Osteocyte (in vitro differentiated cells): ENCODE data around the gene WARS2. TPM values are rescaled to one million over a fixed set of nuclear protein-coding genes. Genes with fewer than 3 reads are reported as not detected.

Experiments
- DNase-seq: peaks from one replicate; pipeline ENCODE4 v3.0.0; 2021; ENCODE audit warnings: mixed read lengths; ENCODE audit not compliant: unreplicated experiment; ENCODE audit errors: extremely low spot score
- H3K27ac Mint-ChIP-seq: one replicate; pipeline ENCODE4 v1.8.0; 2021; ENCODE audit warnings: mild to moderate bottlenecking, mixed read lengths; ENCODE audit not compliant: unreplicated experiment
- H3K27me3 Mint-ChIP-seq: one replicate; pipeline ENCODE4 v1.8.0; 2021; ENCODE audit warnings: mixed read lengths; ENCODE audit not compliant: unreplicated experiment
- H3K36me3 Mint-ChIP-seq: one replicate; pipeline ENCODE4 v1.8.0; 2021; ENCODE audit warnings: mixed read lengths; ENCODE audit not compliant: unreplicated experiment
- H3K4me1 Mint-ChIP-seq: one replicate; pipeline ENCODE4 v1.8.0; 2021; ENCODE audit warnings: mixed read lengths; ENCODE audit not compliant: unreplicated experiment
- H3K4me3 Mint-ChIP-seq: one replicate; pipeline ENCODE4 v1.8.0; 2021; ENCODE audit warnings: mild to moderate bottlenecking, moderate library complexity, mixed read lengths; ENCODE audit not compliant: unreplicated experiment
- H3K9me3 Mint-ChIP-seq: one replicate; pipeline ENCODE4 v1.8.0; 2021; ENCODE audit warnings: mixed read lengths; ENCODE audit not compliant: unreplicated experiment
- total RNA-seq: library from RNA; stranded (reverse); gene quantifications from 2 replicates; pipeline ENCODE4 v1.2.1, GENCODE V29; 2021
- TF ChIP-seq, protein P1 (sequence below): fragments of 200-600 bp; sonication (generic); IDR thresholded peaks from 2 replicates; pipeline ENCODE4 v1.5.0; 2021; ENCODE audit warnings: antibody characterized with exemption, mild to moderate bottlenecking, moderate library complexity

Gene WARS2
- total RNA-seq, 1 donor from 2014 or later, result 13.2 TPM

DNA sequence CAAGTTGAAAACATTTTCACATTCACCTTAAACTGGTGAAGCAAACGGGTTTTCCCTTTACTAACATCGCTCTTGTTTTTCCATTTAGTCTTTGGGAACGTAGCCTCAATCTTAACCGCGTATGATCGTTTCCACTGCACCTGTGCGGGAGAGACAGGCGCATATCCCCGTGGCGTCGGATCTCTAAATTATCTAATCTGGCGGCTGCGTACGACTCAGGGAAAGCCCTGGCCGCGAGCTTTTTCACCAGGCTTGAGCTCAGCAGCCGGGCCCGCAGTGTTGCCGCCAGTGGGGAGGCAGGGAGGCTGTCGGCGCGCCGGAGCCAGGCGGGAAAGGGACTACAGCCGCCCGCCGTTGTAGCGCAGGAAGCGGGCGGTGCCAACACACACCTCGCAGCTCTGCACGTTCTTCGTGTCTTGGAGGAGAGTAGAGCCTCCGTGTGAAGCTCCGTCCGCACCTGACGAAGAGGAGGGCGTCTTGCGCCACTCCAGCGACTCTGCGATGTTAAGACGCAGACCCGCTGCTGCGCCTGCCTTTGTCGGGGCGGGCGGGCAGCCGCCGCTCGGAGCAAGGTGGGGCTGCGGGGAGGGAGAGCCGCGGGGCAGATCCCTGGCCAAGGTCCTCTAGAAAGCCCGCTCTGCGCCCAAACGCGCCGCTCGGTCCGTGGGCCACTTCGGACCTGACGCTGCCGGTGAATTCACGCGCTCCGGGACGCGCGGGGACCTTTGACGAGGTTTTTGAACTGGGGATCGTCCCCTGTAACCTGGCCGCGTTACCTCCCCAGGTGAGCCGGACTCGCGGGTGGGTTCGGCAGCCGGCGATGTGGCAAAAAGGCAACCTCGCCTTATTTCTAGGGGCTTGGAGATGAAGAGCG lies 133.8 kb downstream of the WARS2 start:
- Mint-ChIP-seq H3K4me3 (peak overlapping the region; percentile 22), H3K9me3 (no peaks in the 10 kb centered on the region), H3K4me1 (peaks cover 22% of the 10 kb centered on the region), H3K27ac (no peak overlapping the region), H3K27me3 (peaks cover 76% of the 10 kb centered on the region), H3K36me3 (no peaks in the 10 kb centered on the region)
- TF ChIP-seq, protein P1, sequence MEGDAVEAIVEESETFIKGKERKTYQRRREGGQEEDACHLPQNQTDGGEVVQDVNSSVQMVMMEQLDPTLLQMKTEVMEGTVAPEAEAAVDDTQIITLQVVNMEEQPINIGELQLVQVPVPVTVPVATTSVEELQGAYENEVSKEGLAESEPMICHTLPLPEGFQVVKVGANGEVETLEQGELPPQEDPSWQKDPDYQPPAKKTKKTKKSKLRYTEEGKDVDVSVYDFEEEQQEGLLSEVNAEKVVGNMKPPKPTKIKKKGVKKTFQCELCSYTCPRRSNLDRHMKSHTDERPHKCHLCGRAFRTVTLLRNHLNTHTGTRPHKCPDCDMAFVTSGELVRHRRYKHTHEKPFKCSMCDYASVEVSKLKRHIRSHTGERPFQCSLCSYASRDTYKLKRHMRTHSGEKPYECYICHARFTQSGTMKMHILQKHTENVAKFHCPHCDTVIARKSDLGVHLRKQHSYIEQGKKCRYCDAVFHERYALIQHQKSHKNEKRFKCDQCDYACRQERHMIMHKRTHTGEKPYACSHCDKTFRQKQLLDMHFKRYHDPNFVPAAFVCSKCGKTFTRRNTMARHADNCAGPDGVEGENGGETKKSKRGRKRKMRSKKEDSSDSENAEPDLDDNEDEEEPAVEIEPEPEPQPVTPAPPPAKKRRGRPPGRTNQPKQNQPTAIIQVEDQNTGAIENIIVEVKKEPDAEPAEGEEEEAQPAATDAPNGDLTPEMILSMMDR, result no peak
- no peak for DNase-seq

DNA sequence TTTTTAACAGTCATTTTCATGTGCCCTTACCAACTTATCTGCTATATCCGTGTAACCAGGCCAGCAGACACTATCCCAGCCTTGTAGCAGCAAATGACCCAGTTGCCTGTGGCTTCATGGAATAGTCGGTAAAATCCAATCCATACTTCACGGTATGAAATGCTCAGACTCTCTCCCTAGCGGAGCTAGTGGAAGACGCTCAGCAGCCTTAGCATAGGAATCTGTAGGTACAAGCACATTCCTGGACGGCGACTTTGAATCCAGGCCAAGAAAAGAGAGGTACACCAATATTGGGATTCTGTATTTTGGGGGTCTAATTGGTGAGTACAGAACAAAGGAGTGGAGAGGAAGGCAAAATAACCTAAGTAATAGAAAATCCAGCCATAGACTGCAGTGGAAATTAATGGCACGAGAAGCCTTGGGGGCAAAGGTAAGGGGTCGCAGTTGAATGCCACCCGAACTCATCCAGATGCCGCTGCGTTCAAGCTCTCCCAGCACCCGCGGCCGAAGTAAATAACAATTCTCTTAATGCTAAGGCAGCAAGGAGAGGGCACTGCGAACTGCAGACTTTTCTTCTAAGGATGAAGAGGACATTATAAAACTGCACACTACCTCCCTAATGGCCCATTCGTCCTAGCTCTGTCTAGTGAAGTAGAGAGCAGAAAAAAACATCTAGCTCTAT lies 134.6 kb downstream of the WARS2 start:
- TF ChIP-seq, protein P1, result no peak
- Mint-ChIP-seq H3K4me1 (peaks cover 24% of the 10 kb centered on the region), H3K27me3 (peaks cover 74% of the 10 kb centered on the region), H3K4me3 (no peak overlapping the region), H3K27ac (no peak overlapping the region), H3K36me3 (no peaks in the 10 kb centered on the region), H3K9me3 (no peaks in the 10 kb centered on the region)
- no peak for DNase-seq

DNA sequence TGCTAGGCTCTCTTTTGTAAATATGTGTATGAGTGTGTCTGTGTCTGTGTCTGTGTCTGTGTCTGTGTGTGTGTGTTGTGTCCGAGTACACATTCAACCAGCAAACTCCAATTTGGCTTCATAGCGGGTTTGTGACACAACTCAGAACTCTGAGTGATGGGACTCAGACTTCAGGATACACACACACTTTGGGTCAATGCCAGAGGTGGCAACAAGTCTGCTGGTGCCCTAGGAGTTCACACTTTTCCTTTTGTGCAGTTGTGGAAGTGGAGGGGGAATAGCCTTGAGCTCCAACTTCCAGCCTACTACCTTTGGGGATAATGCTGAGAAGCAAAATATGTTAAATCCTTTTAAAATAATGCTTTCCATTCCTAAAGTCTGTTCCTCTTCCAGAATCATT lies 135.7 kb downstream of the WARS2 start:
- no peak for DNase-seq
- TF ChIP-seq, protein P1, result no peak
- H3K4me3 Mint-ChIP-seq, result no peak overlapping the region
- H3K27ac Mint-ChIP-seq, result no peak overlapping the region
- no peaks in the 10 kb centered on the region for H3K36me3 Mint-ChIP-seq
- H3K27me3 Mint-ChIP-seq, result peaks cover 73% of the 10 kb centered on the region
- peaks cover 32% of the 10 kb centered on the region for H3K4me1 Mint-ChIP-seq
- no peaks in the 10 kb centered on the region for H3K9me3 Mint-ChIP-seq

GRCh38 chr1:119004129-119004527 lies 136.3 kb downstream of the WARS2 start:
- no peaks in the 10 kb centered on the region for H3K36me3 Mint-ChIP-seq
- peaks cover 74% of the 10 kb centered on the region for H3K27me3 Mint-ChIP-seq
- no peak for DNase-seq
- H3K4me3 Mint-ChIP-seq, result no peak overlapping the region
- no peak overlapping the region for H3K27ac Mint-ChIP-seq
- TF ChIP-seq, protein P1, result no peak
- peaks cover 28% of the 10 kb centered on the region for H3K4me1 Mint-ChIP-seq
- no peaks in the 10 kb centered on the region for H3K9me3 Mint-ChIP-seq
